Activated gamma-delta T cell treated with anti-CD3 and anti-CD28 coated beads, Interleukin-2, amount 50 U/mL, for 16 hours (primary cell): ENCODE measurements around the gene TRRAP.

Source experiments
- DNase-seq: peaks from one replicate; pipeline ENCODE4 v3.0.0-alpha.2; 2020; ENCODE audit warnings: low read depth

The TRRAP gene

GRCh38 chr7:98900815-98901214 lies 22.5 kb downstream of the TRRAP start:
- no peak for DNase-seq

GRCh38 chr7:98902523-98902922 lies 24.2 kb downstream of the TRRAP start:
- DNase-seq = no peak

GRCh38 chr7:98903246-98903645 lies 24.9 kb downstream of the TRRAP start:
- no peak for DNase-seq

GRCh38 chr7:98907570-98907969 lies 29.2 kb downstream of the TRRAP start:
- DNase-seq = no peak

- no peak for DNase-seq
Measured at GRCh38 chr7:98908585-98908984, 30.3 kb downstream of the TRRAP start.

- DNase-seq = no peak
Measured at GRCh38 chr7:98909487-98909886, 31.2 kb downstream of the TRRAP start.

- DNase-seq = no peak
Measured at GRCh38 chr7:98910427-98910826, 32.1 kb downstream of the TRRAP start.

- no peak for DNase-seq
Measured at GRCh38 chr7:98911916-98912315, 33.6 kb downstream of the TRRAP start.

GRCh38 chr7:98913026-98913425 lies 34.7 kb downstream of the TRRAP start:
- DNase-seq = no peak

GRCh38 chr7:98913612-98914011 lies 35.3 kb downstream of the TRRAP start:
- DNase-seq = no peak

GRCh38 chr7:98917331-98917730 lies 39.0 kb downstream of the TRRAP start:
- DNase-seq = no peak

GRCh38 chr7:98921608-98922372 lies 43.5 kb downstream of the TRRAP start:
- DNase-seq = no peak

- DNase-seq = no peak
Measured at GRCh38 chr7:98922392-98923187, 44.3 kb downstream of the TRRAP start.

- DNase-seq = no peak
Measured at GRCh38 chr7:98923512-98923911, 45.2 kb downstream of the TRRAP start.

GRCh38 chr7:98927125-98927524 lies 48.8 kb downstream of the TRRAP start:
- no peak for DNase-seq

GRCh38 chr7:98930464-98930863 lies 52.1 kb downstream of the TRRAP start:
- no peak for DNase-seq

- peak; percentile 5 for DNase-seq
Measured at GRCh38 chr7:98930921-98931320, 52.6 kb downstream of the TRRAP start.

- DNase-seq = no peak
Measured at GRCh38 chr7:98933321-98933720, 55.0 kb downstream of the TRRAP start.

GRCh38 chr7:98934267-98934666 lies 55.9 kb downstream of the TRRAP start:
- no peak for DNase-seq

GRCh38 chr7:98935811-98936210 lies 57.5 kb downstream of the TRRAP start:
- DNase-seq = no peak

- DNase-seq = no peak
Measured at GRCh38 chr7:98943336-98943735, 65.0 kb downstream of the TRRAP start.

- no peak for DNase-seq
Measured at GRCh38 chr7:98944386-98944785, 66.1 kb downstream of the TRRAP start.

- DNase-seq = no peak
Measured at GRCh38 chr7:98945852-98946251, 67.5 kb downstream of the TRRAP start.

- no peak for DNase-seq
Measured at GRCh38 chr7:98946389-98946788, 68.1 kb downstream of the TRRAP start.
